Neural cell (in vitro differentiated cells): ENCODE results near the gene MNDA. TPM values are rescaled to one million over a fixed set of nuclear protein-coding genes. Genes with fewer than 3 reads are reported as not detected.

Source experiments
- H2AFZ ChIP-seq: fragments of 200-600, 300-800 bp; sonication (generic), shearing (Covaris generic); 2 replicates; pipeline ENCODE4 v1.6.0; 2014; ENCODE audit warnings: low read depth, mild to moderate bottlenecking, antibody characterized with exemption, low read length, moderate library complexity
- H3F3A ChIP-seq: fragments of 200-600 bp; shearing (Covaris generic); 2 replicates; pipeline ENCODE4 v1.6.1; 2016; ENCODE audit warnings: mild to moderate bottlenecking, moderate library complexity, mixed read lengths, antibody characterized with exemption, low read length; ENCODE audit not compliant: insufficient read depth, poor library complexity, severe bottlenecking
- H3K27ac ChIP-seq: fragments of 200-600, 300-800 bp; sonication (generic), shearing (Covaris generic); 2 replicates; pipeline ENCODE4 v1.5.1; 2014; ENCODE audit warnings: mild to moderate bottlenecking, low read length, moderate library complexity
- H3K27me3 ChIP-seq: fragments of 300-800, 200-600 bp; sonication (generic), shearing (Covaris generic); 2 replicates; pipeline ENCODE4 v1.6.0; 2014; ENCODE audit warnings: mild to moderate bottlenecking, low read depth, low read length, moderate library complexity; ENCODE audit not compliant: insufficient read depth
- H3K36me3 ChIP-seq: fragments of 300-800, 200-600 bp; sonication (generic), shearing (Covaris generic); 2 replicates; pipeline ENCODE4 v1.5.1; 2014; ENCODE audit warnings: mild to moderate bottlenecking, antibody characterized with exemption, low read length, moderate library complexity; ENCODE audit not compliant: insufficient read depth
- H3K4me2 ChIP-seq: fragments of 300-800, 200-600 bp; sonication (generic), shearing (Covaris generic); 2 replicates; pipeline ENCODE4 v1.6.0; 2014; ENCODE audit warnings: mild to moderate bottlenecking, low read length
- H3K4me3 ChIP-seq: fragments of 300-800, 200-600 bp; sonication (generic), shearing (Covaris generic); 2 replicates; pipeline ENCODE4 v1.5.1; 2014; ENCODE audit warnings: mild to moderate bottlenecking, low read length, moderate library complexity
- H3K79me2 ChIP-seq: fragments of 200-600 bp; shearing (Covaris generic); replicated peaks from 2 replicates; pipeline ENCODE4 v1.6.0; 2014; ENCODE audit warnings: mild to moderate bottlenecking, low read length, moderate library complexity; ENCODE audit not compliant: insufficient read depth
- H3K9ac ChIP-seq: fragments of 300-800, 200-600 bp; sonication (generic), shearing (Covaris generic); 2 replicates; pipeline ENCODE4 v1.6.1; 2016; ENCODE audit warnings: mild to moderate bottlenecking, low read length, mixed read lengths
- H3K9me2 ChIP-seq: fragments of 200-600 bp; shearing (Covaris generic); 2 replicates; pipeline ENCODE4 v1.6.1; 2016; ENCODE audit warnings: mild to moderate bottlenecking, low read length, mixed read lengths; ENCODE audit not compliant: insufficient read depth
- H3K9me3 ChIP-seq: fragments of 200-600, 300-800 bp; sonication (generic), shearing (Covaris generic); 2 replicates; pipeline ENCODE4 v1.6.1; 2016; ENCODE audit warnings: mild to moderate bottlenecking, mixed run types, low read length, moderate library complexity, mixed read lengths
- H4K20me1 ChIP-seq: fragments of 200-600 bp; shearing (Covaris generic); 2 replicates; pipeline ENCODE4 v1.6.1; 2016; ENCODE audit warnings: mild to moderate bottlenecking, mixed run types; ENCODE audit not compliant: insufficient read depth
- EP300 ChIP-seq: fragments of 450-650 bp; conservative IDR thresholded peaks from 2 replicates; pipeline ENCODE4 v1.6.1; 2014; ENCODE audit warnings: antibody characterized with exemption, mild to moderate bottlenecking, moderate library complexity; ENCODE audit not compliant: poor library complexity, severe bottlenecking
- EZH2 ChIP-seq: fragments of 200-600, 300-800 bp; shearing (Covaris generic), sonication (generic); IDR thresholded peaks from 2 replicates; pipeline ENCODE4 v1.6.1; 2014; ENCODE audit warnings: antibody characterized with exemption, low read length, borderline replicate concordance, mild to moderate bottlenecking; ENCODE audit not compliant: insufficient read depth, poor library complexity, severe bottlenecking
- MXI1 ChIP-seq: fragments of 450-650 bp; conservative IDR thresholded peaks from 2 replicates; pipeline ENCODE4 v1.6.1; 2014; ENCODE audit warnings: antibody characterized with exemption, mild to moderate bottlenecking; ENCODE audit not compliant: poor library complexity, severe bottlenecking
- POLR2AphosphoS5 ChIP-seq: IDR thresholded peaks from 2 replicates; pipeline ENCODE4 v1.6.1; 2012
- RAD21 ChIP-seq: fragments of 450-650 bp; conservative IDR thresholded peaks from 2 replicates; pipeline ENCODE4 v1.6.1; 2014; ENCODE audit warnings: antibody characterized with exemption, mild to moderate bottlenecking, moderate library complexity
- SMC3 ChIP-seq: fragments of 450-650 bp; conservative IDR thresholded peaks from 2 replicates; pipeline ENCODE4 v1.6.1; 2014; ENCODE audit warnings: antibody characterized with exemption, mild to moderate bottlenecking, moderate library complexity; ENCODE audit not compliant: poor library complexity
- TAF1 ChIP-seq: IDR thresholded peaks from 2 replicates; pipeline ENCODE4 v1.6.1; 2012; ENCODE audit warnings: low read depth
- polyA plus RNA-seq: library from polyadenylated mRNA; depleted of rRNA; stranded (reverse); fragments of >200 nt; gene quantifications from 2 replicates; pipeline ENCODE4 v1.2.3, GENCODE V29; 2014
- TF ChIP-seq, protein P1 (sequence below): fragments of 450-650 bp; IDR thresholded peaks from 2 replicates; pipeline ENCODE4 v1.5.1; 2014; ENCODE audit warnings: antibody characterized with exemption, mild to moderate bottlenecking, moderate library complexity; ENCODE audit not compliant: poor library complexity, severe bottlenecking
- TF ChIP-seq, protein P2 (sequence below): IDR thresholded peaks from 2 replicates; pipeline ENCODE4 v1.6.1; 2012; ENCODE audit warnings: borderline replicate concordance

MNDA gene
- polyA plus RNA-seq, 1 donor from 2014 or later: not detected

DNA sequence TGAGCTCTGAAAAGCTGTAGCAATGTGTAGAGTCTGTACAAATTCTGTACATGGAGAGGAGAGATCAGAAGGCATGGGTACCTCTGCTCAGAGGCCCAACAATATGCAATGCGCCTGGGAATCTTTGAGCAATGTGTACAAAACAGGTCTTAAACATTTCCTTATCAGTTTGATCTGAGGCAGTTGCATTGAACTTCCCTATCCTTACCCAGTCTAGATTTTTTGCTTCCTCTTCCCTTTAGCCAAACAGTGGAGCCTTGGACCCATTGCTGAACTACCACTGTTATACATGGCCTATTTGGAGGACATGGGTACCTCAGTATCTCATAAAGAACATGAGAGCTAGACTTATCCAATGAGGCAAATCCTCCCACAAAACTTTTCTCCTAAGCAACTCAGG lies 12.6 kb upstream of the MNDA start:
- H2AFZ ChIP-seq: no peak overlapping the region
- H3K4me2 ChIP-seq: no peak overlapping the region
- H4K20me1 ChIP-seq: no peaks in the 10 kb centered on the region
- no peak overlapping the region for H3K4me3 ChIP-seq
- no peak overlapping the region for H3K9ac ChIP-seq
- no peaks in the 10 kb centered on the region for H3K9me2 ChIP-seq
- no peaks in the 10 kb centered on the region for H3F3A ChIP-seq
- H3K36me3 ChIP-seq: no peaks in the 10 kb centered on the region
- no peak overlapping the region for H3K27ac ChIP-seq
- no peaks in the 10 kb centered on the region for H3K79me2 ChIP-seq
- no peaks in the 10 kb centered on the region for H3K9me3 ChIP-seq
- no peaks in the 10 kb centered on the region for H3K27me3 ChIP-seq
- TF ChIP-seq EZH2 (no peak), RAD21 (no peak), TAF1 (no peak), MXI1 (no peak), POLR2AphosphoS5 (no peak), SMC3 (no peak)
- TF ChIP-seq, protein P1, sequence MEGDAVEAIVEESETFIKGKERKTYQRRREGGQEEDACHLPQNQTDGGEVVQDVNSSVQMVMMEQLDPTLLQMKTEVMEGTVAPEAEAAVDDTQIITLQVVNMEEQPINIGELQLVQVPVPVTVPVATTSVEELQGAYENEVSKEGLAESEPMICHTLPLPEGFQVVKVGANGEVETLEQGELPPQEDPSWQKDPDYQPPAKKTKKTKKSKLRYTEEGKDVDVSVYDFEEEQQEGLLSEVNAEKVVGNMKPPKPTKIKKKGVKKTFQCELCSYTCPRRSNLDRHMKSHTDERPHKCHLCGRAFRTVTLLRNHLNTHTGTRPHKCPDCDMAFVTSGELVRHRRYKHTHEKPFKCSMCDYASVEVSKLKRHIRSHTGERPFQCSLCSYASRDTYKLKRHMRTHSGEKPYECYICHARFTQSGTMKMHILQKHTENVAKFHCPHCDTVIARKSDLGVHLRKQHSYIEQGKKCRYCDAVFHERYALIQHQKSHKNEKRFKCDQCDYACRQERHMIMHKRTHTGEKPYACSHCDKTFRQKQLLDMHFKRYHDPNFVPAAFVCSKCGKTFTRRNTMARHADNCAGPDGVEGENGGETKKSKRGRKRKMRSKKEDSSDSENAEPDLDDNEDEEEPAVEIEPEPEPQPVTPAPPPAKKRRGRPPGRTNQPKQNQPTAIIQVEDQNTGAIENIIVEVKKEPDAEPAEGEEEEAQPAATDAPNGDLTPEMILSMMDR: no peak
- TF ChIP-seq, protein P2, sequence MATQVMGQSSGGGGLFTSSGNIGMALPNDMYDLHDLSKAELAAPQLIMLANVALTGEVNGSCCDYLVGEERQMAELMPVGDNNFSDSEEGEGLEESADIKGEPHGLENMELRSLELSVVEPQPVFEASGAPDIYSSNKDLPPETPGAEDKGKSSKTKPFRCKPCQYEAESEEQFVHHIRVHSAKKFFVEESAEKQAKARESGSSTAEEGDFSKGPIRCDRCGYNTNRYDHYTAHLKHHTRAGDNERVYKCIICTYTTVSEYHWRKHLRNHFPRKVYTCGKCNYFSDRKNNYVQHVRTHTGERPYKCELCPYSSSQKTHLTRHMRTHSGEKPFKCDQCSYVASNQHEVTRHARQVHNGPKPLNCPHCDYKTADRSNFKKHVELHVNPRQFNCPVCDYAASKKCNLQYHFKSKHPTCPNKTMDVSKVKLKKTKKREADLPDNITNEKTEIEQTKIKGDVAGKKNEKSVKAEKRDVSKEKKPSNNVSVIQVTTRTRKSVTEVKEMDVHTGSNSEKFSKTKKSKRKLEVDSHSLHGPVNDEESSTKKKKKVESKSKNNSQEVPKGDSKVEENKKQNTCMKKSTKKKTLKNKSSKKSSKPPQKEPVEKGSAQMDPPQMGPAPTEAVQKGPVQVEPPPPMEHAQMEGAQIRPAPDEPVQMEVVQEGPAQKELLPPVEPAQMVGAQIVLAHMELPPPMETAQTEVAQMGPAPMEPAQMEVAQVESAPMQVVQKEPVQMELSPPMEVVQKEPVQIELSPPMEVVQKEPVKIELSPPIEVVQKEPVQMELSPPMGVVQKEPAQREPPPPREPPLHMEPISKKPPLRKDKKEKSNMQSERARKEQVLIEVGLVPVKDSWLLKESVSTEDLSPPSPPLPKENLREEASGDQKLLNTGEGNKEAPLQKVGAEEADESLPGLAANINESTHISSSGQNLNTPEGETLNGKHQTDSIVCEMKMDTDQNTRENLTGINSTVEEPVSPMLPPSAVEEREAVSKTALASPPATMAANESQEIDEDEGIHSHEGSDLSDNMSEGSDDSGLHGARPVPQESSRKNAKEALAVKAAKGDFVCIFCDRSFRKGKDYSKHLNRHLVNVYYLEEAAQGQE: no peak

DNA sequence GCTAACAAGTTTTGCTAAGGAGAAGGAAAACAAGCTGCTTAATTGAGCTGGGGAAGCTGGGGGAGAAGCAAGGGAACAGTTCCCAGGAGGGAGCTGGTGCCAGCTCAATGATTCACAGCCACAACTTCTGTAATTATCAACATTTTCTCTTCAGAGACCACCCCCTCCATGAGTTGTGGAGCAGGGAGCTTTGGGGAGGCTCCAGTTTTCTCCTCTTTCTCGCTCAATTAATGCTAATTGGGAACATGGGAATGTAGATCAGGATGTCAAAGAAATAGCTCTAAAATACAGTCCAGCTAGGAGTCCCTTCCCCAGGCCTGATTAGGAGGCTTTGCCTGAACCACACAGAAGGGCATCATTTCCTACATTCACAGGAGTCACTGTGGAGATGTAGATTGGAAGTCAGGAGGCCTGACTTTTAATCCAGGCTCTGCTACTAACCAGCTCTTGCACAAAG lies 12.1 kb upstream of the MNDA start:
- Histone ChIP-seq H3K9ac (no peak overlapping the region), H3F3A (no peaks in the 10 kb centered on the region), H2AFZ (no peak overlapping the region), H3K36me3 (no peaks in the 10 kb centered on the region), H3K27me3 (no peaks in the 10 kb centered on the region), H3K9me3 (no peaks in the 10 kb centered on the region), H3K9me2 (no peaks in the 10 kb centered on the region), H3K27ac (no peak overlapping the region), H3K79me2 (no peaks in the 10 kb centered on the region), H3K4me3 (no peak overlapping the region), H4K20me1 (no peaks in the 10 kb centered on the region), H3K4me2 (no peak overlapping the region)
- no peak for TF ChIP-seq EZH2
- no peak for TF ChIP-seq TAF1
- no peak for TF ChIP-seq POLR2AphosphoS5
- no peak for TF ChIP-seq EP300
- no peak for TF ChIP-seq MXI1
- no peak for TF ChIP-seq SMC3
- TF ChIP-seq, protein P2: no peak
- no peak for TF ChIP-seq RAD21
- TF ChIP-seq, protein P1: no peak
